Activated CD4-positive, alpha-beta T cell treated with anti-CD3 and anti-CD28 coated beads, Interleukin-2, amount 10 ng/mL, durations not matched to agents 7 days and 5 days (primary cell): ENCODE measurements around the gene CHST13. TPM values are rescaled to one million over a fixed set of nuclear protein-coding genes. Genes with fewer than 3 reads are reported as not detected.

Experiments
- CTCF ChIA-PET: fragments of 350-600 bp; sonication (Branson Sonifier 250); formaldehyde crosslinking; loops from one replicate; lab custom pipeline; 2021; ENCODE audit warnings: antibody characterized with exemption; lab: Charles Lee
- POLR2A ChIA-PET: fragments of 350-600 bp; sonication (Branson Sonifier 250); formaldehyde crosslinking; loops from one replicate; lab custom pipeline; 2021; ENCODE audit warnings: antibody characterized with exemption; lab: Charles Lee
- DNase-seq: peaks from one replicate; pipeline ENCODE4 v3.0.0-alpha.2; 2020
- H3K27ac Mint-ChIP-seq: one replicate; pipeline ENCODE4 v1.8.0; 2021; ENCODE audit warnings: mild to moderate bottlenecking, moderate library complexity, mixed read lengths
- H3K27me3 Mint-ChIP-seq: one replicate; pipeline ENCODE4 v1.8.0; 2021; ENCODE audit warnings: mixed read lengths
- H3K36me3 Mint-ChIP-seq: one replicate; pipeline ENCODE4 v1.8.0; 2021; ENCODE audit warnings: low read depth, mixed read lengths
- H3K4me1 Mint-ChIP-seq: one replicate; pipeline ENCODE4 v1.8.0; 2021; ENCODE audit warnings: mixed read lengths
- H3K4me3 Mint-ChIP-seq: one replicate; pipeline ENCODE4 v1.8.0; 2021; ENCODE audit warnings: mild to moderate bottlenecking, moderate library complexity, mixed read lengths
- H3K9me3 Mint-ChIP-seq: one replicate; pipeline ENCODE4 v1.8.0; 2021; ENCODE audit warnings: mixed read lengths
- total RNA-seq, 2 experiments: library from RNA; stranded (reverse); gene quantifications; one replicate each; pipeline ENCODE4 v1.2.3, GENCODE V29; 2021

The CHST13 gene
- total RNA-seq, 2 experiments from 2014 or later = not detected

GRCh38 chr3:126537116-126537729, 13.3 kb downstream of the CHST13 start:
- peaks cover 8% of the 10 kb centered on the region for H3K4me1 Mint-ChIP-seq
- ChIA-PET CTCF (no interaction called here), POLR2A (no interaction called here)

GRCh38 chr3:126537730-126538281, 13.9 kb downstream of the CHST13 start:
- no peaks in the 10 kb centered on the region for H3K36me3 Mint-ChIP-seq
- H3K27ac Mint-ChIP-seq = no peak overlapping the region
- POLR2A ChIA-PET = no interaction called here
- CTCF ChIA-PET = no interaction called here
- H3K9me3 Mint-ChIP-seq = peaks cover 7% of the 10 kb centered on the region
- peaks cover 8% of the 10 kb centered on the region for H3K4me1 Mint-ChIP-seq
- H3K4me3 Mint-ChIP-seq = no peak overlapping the region
- no peak for DNase-seq
- peaks cover 13% of the 10 kb centered on the region for H3K27me3 Mint-ChIP-seq

More at GRCh38 chr3:126537116-126537729, 13.3 kb downstream of the CHST13 start:
- no peak overlapping the region for H3K27ac Mint-ChIP-seq
- no peaks in the 10 kb centered on the region for H3K36me3 Mint-ChIP-seq
- no peak for DNase-seq
- peaks cover 19% of the 10 kb centered on the region for H3K27me3 Mint-ChIP-seq
- no peak overlapping the region for H3K4me3 Mint-ChIP-seq
- H3K9me3 Mint-ChIP-seq = peaks cover 7% of the 10 kb centered on the region

GRCh38 chr3:126538316-126538715, 14.4 kb downstream of the CHST13 start:
- Mint-ChIP-seq H3K4me1 (peaks cover 8% of the 10 kb centered on the region), H3K4me3 (no peak overlapping the region), H3K9me3 (peaks cover 7% of the 10 kb centered on the region), H3K36me3 (no peaks in the 10 kb centered on the region), H3K27ac (no peak overlapping the region), H3K27me3 (peaks cover 13% of the 10 kb centered on the region)
- ChIA-PET POLR2A (no interaction called here), CTCF (no interaction called here)
- no peak for DNase-seq

GRCh38 chr3:126538966-126539365, 15.0 kb downstream of the CHST13 start:
- POLR2A ChIA-PET = no interaction called here
- Mint-ChIP-seq H3K27ac (no peak overlapping the region), H3K27me3 (peaks cover 7% of the 10 kb centered on the region), H3K36me3 (no peaks in the 10 kb centered on the region), H3K4me3 (no peak overlapping the region), H3K4me1 (peaks cover 8% of the 10 kb centered on the region), H3K9me3 (peaks cover 7% of the 10 kb centered on the region)
- DNase-seq = no peak
- CTCF ChIA-PET = no interaction called here

GRCh38 chr3:126539558-126540250, 15.7 kb downstream of the CHST13 start:
- Mint-ChIP-seq H3K4me3 (no peak overlapping the region), H3K36me3 (no peaks in the 10 kb centered on the region), H3K27ac (no peak overlapping the region), H3K9me3 (peaks cover 7% of the 10 kb centered on the region), H3K4me1 (peaks cover 8% of the 10 kb centered on the region), H3K27me3 (peaks cover 7% of the 10 kb centered on the region)
- POLR2A ChIA-PET = no interaction called here
- DNase-seq = no peak
- CTCF ChIA-PET = no interaction called here

GRCh38 chr3:126540342-126540849, 16.4 kb downstream of the CHST13 start:
- Mint-ChIP-seq H3K4me1 (peaks cover 8% of the 10 kb centered on the region), H3K4me3 (no peak overlapping the region), H3K27me3 (peaks cover 7% of the 10 kb centered on the region), H3K27ac (no peak overlapping the region), H3K9me3 (peaks cover 7% of the 10 kb centered on the region), H3K36me3 (no peaks in the 10 kb centered on the region)
- no peak for DNase-seq
- ChIA-PET POLR2A (no interaction called here), CTCF (no interaction called here)

- Mint-ChIP-seq H3K4me1 (peaks cover 8% of the 10 kb centered on the region), H3K36me3 (no peaks in the 10 kb centered on the region), H3K4me3 (no peak overlapping the region), H3K27ac (no peak overlapping the region), H3K9me3 (peaks cover 7% of the 10 kb centered on the region), H3K27me3 (peaks cover 7% of the 10 kb centered on the region)
- ChIA-PET POLR2A (no interaction called here), CTCF (no interaction called here)
- no peak for DNase-seq
Measured at GRCh38 chr3:126540951-126541627, 17.1 kb downstream of the CHST13 start.

- Mint-ChIP-seq H3K4me1 (peaks cover 8% of the 10 kb centered on the region), H3K4me3 (no peak overlapping the region), H3K9me3 (peaks cover 7% of the 10 kb centered on the region), H3K36me3 (no peaks in the 10 kb centered on the region), H3K27ac (no peak overlapping the region), H3K27me3 (peaks cover 7% of the 10 kb centered on the region)
- DNase-seq = no peak
- CTCF ChIA-PET = no interaction called here
- POLR2A ChIA-PET = no interaction called here
Measured at GRCh38 chr3:126541628-126542339, 17.8 kb downstream of the CHST13 start.

- CTCF ChIA-PET = interaction anchor here (1.2 kb wide), 1 partner anchor 16 kb away, joined by 3 read pairs; no protein-coding TSS in a partner anchor
- DNase-seq = no peak
- Mint-ChIP-seq H3K36me3 (no peaks in the 10 kb centered on the region), H3K9me3 (peaks cover 7% of the 10 kb centered on the region), H3K27me3 (peaks cover 7% of the 10 kb centered on the region), H3K4me1 (peaks cover 8% of the 10 kb centered on the region), H3K27ac (no peak overlapping the region), H3K4me3 (no peak overlapping the region)
- POLR2A ChIA-PET = no interaction called here
Measured at GRCh38 chr3:126542340-126543241, 18.6 kb downstream of the CHST13 start.

GRCh38 chr3:126543457-126544061, 19.6 kb downstream of the CHST13 start:
- ChIA-PET POLR2A (no interaction called here), CTCF (interaction anchor here (1.2 kb wide), 1 partner anchor 17 kb away, joined by 3 read pairs; no protein-coding TSS in a partner anchor)
- Mint-ChIP-seq H3K9me3 (peaks cover 7% of the 10 kb centered on the region), H3K27ac (no peak overlapping the region), H3K36me3 (no peaks in the 10 kb centered on the region), H3K4me3 (no peak overlapping the region), H3K4me1 (peaks cover 8% of the 10 kb centered on the region), H3K27me3 (peaks cover 7% of the 10 kb centered on the region)
- no peak for DNase-seq

GRCh38 chr3:126544596-126545281, 20.8 kb downstream of the CHST13 start:
- peaks cover 7% of the 10 kb centered on the region for H3K27me3 Mint-ChIP-seq
- no peak overlapping the region for H3K4me3 Mint-ChIP-seq
- peaks cover 7% of the 10 kb centered on the region for H3K9me3 Mint-ChIP-seq
- no peak overlapping the region for H3K27ac Mint-ChIP-seq
- no peaks in the 10 kb centered on the region for H3K36me3 Mint-ChIP-seq
- ChIA-PET CTCF (no interaction called here), POLR2A (no interaction called here)
- DNase-seq = no peak
- peaks cover 8% of the 10 kb centered on the region for H3K4me1 Mint-ChIP-seq
